C4-2B (cell line): ENCODE results near the gene CPLX3.

Source experiments
- H3K27ac ChIP-seq: fragments of 450-650 bp; 2 replicates; pipeline ENCODE4 v1.5.1; 2017
- CTCF ChIP-seq: fragments of 450-650 bp; conservative IDR thresholded peaks from 2 replicates; pipeline ENCODE4 v1.5.1; 2017; ENCODE audit warnings: mild to moderate bottlenecking
- ZFX ChIP-seq: fragments of 450-650 bp; IDR thresholded peaks from 2 replicates; pipeline ENCODE4 v1.6.1; 2017

The CPLX3 gene

GRCh38 chr15:74843891-74844299 is 17.5 kb downstream of the CPLX3 start:
- peak overlapping the region; percentile 97 for H3K27ac ChIP-seq
- TF ChIP-seq ZFX (no peak), CTCF (no peak)

DNA sequence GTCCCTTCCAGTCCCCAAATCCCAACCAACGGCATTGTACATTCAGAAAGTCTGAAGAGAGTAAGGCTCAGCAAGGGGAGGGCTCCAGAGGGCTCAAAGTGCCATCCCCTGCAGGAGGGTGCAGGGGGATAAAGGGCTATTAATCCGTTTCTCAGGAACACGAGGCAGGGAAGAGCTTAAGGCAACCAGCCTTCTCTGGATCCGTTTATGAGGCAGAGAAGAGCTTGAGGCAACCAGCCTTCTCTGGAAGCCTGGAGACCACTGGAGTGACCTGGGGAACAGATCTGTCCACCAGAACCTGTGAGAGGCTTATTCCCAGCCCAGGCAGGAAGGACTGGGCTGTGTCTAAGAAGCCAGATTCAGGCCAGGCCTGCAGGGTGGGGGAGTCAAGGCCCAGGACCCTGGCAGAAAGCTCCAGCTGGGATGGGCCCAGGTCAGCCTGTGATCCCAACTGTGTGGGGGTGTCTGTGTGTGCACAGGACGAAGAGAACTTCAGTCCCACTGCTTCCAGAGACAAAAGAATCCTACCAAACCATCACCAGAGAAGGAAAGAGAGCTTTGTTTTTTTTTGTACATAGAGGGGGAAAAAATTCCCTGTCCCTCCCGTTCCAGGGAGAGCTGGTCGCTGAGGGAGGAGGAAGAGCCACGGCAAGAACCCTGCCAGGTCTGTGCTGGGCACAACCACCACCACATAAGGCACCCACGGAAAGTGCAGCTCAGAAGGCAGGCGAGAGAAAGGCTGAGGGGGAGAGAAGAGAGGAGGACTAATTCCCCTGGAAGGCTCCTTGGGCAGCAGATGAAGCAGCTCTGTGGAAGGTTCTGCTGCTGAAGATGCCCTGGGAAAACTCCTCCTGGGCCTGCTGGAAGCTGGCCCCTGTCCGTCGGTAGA is 18.1 kb downstream of the CPLX3 start:
- H3K27ac ChIP-seq: no peak overlapping the region; the same call in 1 of the 2 replicates
- no peak for TF ChIP-seq ZFX

DNA sequence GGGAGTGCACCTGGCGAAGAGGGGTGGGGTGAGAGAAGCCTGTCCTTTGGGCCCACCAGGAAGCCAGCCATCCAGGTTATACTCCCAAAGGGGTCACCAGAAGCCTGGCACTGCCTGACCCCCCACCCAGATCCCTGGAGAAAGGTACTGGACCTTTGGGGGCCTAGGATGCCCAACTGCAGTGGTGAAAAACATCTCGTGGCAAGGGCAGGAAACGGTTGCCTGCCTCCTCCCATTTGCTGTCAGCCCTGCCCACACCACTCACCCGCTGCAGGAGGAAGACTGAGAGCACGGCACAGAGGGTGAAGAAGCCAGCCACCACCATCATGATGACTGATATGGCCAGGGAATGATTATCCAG is 18.8 kb downstream of the CPLX3 start:
- no peak for TF ChIP-seq ZFX
- TF ChIP-seq CTCF: no peak
- H3K27ac ChIP-seq: no peak overlapping the region

DNA sequence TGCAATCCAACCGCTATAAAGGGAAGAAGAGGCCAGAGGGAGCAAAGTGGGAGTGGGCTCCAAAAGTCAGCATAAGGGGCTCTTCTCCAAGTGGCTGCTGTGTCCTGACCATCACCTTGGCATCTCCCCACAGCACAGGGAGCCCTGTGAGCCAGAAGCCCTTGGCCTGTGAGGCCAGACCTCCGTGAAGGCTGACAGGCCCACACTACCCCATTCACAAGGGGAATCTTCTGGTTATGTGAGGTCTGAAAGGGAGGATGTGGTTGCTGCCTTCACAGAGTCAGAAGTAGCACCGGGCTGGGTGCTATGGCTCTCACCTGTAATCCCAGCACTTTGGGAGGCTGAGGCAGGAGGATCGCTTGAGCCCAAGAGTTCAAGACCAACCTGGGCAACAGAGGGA is 19.2 kb downstream of the CPLX3 start:
- no peak overlapping the region for H3K27ac ChIP-seq
- TF ChIP-seq ZFX (no peak), CTCF (no peak)

- TF ChIP-seq ZFX (no peak), CTCF (no peak)
- H3K27ac ChIP-seq: no peak overlapping the region
These were observed 21.0 kb downstream of the CPLX3 start for GRCh38 chr15:74847432-74847831.

GRCh38 chr15:74850393-74850792 is 24.0 kb downstream of the CPLX3 start:
- TF ChIP-seq ZFX (no peak), CTCF (no peak)

GRCh38 chr15:74851960-74852359 is 25.5 kb downstream of the CPLX3 start:
- no peak overlapping the region for H3K27ac ChIP-seq
- no peak for TF ChIP-seq ZFX
- no peak for TF ChIP-seq CTCF

More at GRCh38 chr15:74850393-74850792, 24.0 kb downstream of the CPLX3 start:
- H3K27ac ChIP-seq: no peak overlapping the region
